ENCODE data around the gene FASN.

- no peak for TF ChIP-seq POLR2A (IDR thresholded peaks at IDR 0.05; ENCODE audit: low read depth, low read length)
- TF ChIP-seq EZH2 (IDR thresholded peaks at IDR 0.05; ENCODE audit: borderline replicate concordance, low read depth, low read length, severe bottlenecking) = no peak
- no peak for TF ChIP-seq POLR2AphosphoS5 (IDR thresholded peaks at IDR 0.05; ENCODE audit: insufficient read depth, low read depth, low read length)
- no peak for TF ChIP-seq CTCF (IDR thresholded peaks at IDR 0.05; ENCODE audit: extremely low read depth in 1 of 2, insufficient read depth in 1 of 2, low read depth in 1 of 2, low read length in 2 of 2)
- TF ChIP-seq MAX (IDR thresholded peaks at IDR 0.05; ENCODE audit: insufficient read depth, insufficient read length) = no peak
- TF ChIP-seq MYC (IDR thresholded peaks at IDR 0.05; ENCODE audit: low read depth, low read length) = no peak
- TF ChIP-seq GATA2 (IDR thresholded peaks at IDR 0.05; ENCODE audit: insufficient read depth, insufficient read length, low read depth, low read length) = no peak
Measured at GRCh38 chr17:82053556-82054263, 44.3 kb downstream of the FASN start.
